Mucosa of descending colon (tissue), 3 donors: ENCODE data around the gene SLC37A1. TPM values are rescaled to one million over a fixed set of nuclear protein-coding genes. Genes with fewer than 3 reads are reported as not detected.

ENCODE experiments used
- ATAC-seq: fragments of 200-7000 bp; cut with Tn5 transposase; one replicate; pipeline ENCODE4 v1.9.1; 2020; ENCODE audit warnings: mild to moderate bottlenecking, moderate library complexity
- DNase-seq, 3 donors: peaks; one replicate each; pipeline ENCODE4 v3.0.0-alpha.2; 2020
- H3K36me3 ChIP-seq: fragments of 200-600 bp; one replicate; pipeline ENCODE4 v1.8.0; 2021; ENCODE audit warnings: low read depth, mild to moderate bottlenecking
- H3K4me1 ChIP-seq: fragments of 200-600 bp; one replicate; pipeline ENCODE4 v1.8.0; 2021; ENCODE audit warnings: low read depth, mild to moderate bottlenecking
- H3K4me3 ChIP-seq: fragments of 200-600 bp; one replicate; pipeline ENCODE4 v1.8.0; 2021; ENCODE audit warnings: mild to moderate bottlenecking
- H3K9me3 ChIP-seq: fragments of 200-600 bp; one replicate; pipeline ENCODE4 v1.8.0; 2021; ENCODE audit warnings: mild to moderate bottlenecking
- intact Hi-C, 2 donors: fragments of 100-400 bp; cut with DNase I in 1 of 2; cut with micrococcal nuclease in 1 of 2; formaldehyde crosslinking; loops; one replicate each; pipeline versions ENCODE4 v1.11.0 to v1.11.1; 2022; cut with DNase I, micrococcal nuclease
- total RNA-seq, 3 donors: library from RNA; stranded (reverse); fragmentation: NEBNext Ultra II Directional in 2 of 3; extraction: Animal tissue kit (Norgen Biotek cat#: 25700) in 2 of 3; gene quantifications; one replicate each; pipeline versions ENCODE4 v1.2.1 to v1.2.4, GENCODE V29; 2021 to 2023
- TF ChIP-seq, protein P1 (sequence below): fragments of 200-600 bp; IDR thresholded peaks from one replicate; pipeline ENCODE4 v1.8.0; 2022; ENCODE audit warnings: antibody characterized with exemption, mild to moderate bottlenecking
- donor health status: DM: no; HTN: no; CAD: no; lungs with moderate emphysema.
- donor health status: DM: no; HTN: no; CAD: no.
- donor health status: DM: no; HTN: yes; CAD: no.

Gene SLC37A1
- total RNA-seq, 3 donors from 2014 or later = 52.3 to 179 (median 92.3) TPM

DNA sequence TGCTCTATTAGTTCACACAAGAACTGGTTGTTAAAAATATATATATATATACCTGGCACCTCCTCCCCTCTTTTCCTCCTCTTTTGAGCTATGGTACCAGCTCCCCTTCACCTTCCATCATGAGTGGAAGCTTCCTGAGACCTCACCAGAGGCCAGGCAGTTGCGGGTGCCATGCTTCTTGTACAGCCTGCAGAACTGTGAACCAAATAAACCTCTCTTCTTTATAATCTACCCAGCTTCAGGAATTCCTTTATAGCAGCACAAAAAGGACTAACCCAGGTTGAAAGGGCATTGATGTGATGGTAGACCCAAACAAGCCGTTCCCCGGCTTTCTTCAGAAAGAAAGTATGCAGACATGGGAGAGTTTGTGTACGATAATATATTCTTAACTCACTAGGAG lies 32.5 kb upstream of the SLC37A1 start:
- peaks cover 4% of the 10 kb centered on the region for H3K4me1 ChIP-seq
- intact Hi-C loops = no loop called here
- TF ChIP-seq, protein P1, sequence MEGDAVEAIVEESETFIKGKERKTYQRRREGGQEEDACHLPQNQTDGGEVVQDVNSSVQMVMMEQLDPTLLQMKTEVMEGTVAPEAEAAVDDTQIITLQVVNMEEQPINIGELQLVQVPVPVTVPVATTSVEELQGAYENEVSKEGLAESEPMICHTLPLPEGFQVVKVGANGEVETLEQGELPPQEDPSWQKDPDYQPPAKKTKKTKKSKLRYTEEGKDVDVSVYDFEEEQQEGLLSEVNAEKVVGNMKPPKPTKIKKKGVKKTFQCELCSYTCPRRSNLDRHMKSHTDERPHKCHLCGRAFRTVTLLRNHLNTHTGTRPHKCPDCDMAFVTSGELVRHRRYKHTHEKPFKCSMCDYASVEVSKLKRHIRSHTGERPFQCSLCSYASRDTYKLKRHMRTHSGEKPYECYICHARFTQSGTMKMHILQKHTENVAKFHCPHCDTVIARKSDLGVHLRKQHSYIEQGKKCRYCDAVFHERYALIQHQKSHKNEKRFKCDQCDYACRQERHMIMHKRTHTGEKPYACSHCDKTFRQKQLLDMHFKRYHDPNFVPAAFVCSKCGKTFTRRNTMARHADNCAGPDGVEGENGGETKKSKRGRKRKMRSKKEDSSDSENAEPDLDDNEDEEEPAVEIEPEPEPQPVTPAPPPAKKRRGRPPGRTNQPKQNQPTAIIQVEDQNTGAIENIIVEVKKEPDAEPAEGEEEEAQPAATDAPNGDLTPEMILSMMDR = no peak
- ATAC-seq (no peak), DNase-seq (no peak)
- H3K36me3 ChIP-seq = no peaks in the 10 kb centered on the region
- H3K9me3 ChIP-seq = no peaks in the 10 kb centered on the region
- no peak overlapping the region for H3K4me3 ChIP-seq

DNA sequence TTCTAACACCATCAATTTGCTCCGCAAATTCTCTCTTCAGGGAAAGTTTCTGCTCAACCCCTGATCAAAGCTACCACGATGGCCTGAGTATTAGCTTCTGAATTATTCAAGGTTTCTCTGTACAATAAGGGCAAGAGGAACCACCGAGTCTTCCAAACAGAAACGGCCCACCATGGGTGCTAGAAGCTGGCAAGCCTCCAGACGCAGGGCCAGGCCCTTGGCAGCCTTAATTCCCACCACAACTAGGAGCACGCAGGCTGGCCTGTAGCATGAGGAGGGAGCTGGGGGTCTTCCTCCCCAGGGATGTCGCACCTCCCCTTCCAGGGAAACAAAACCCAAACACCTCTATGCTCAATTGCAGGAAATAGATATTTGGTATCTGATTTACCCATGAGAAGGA lies 28.7 kb upstream of the SLC37A1 start:
- Histone ChIP-seq H3K9me3 (no peaks in the 10 kb centered on the region), H3K4me3 (no peak overlapping the region), H3K4me1 (peaks cover 4% of the 10 kb centered on the region), H3K36me3 (no peaks in the 10 kb centered on the region)
- ATAC-seq (no peak), DNase-seq (no peak)
- intact Hi-C loops = no loop called here
- TF ChIP-seq, protein P1 = no peak

DNA sequence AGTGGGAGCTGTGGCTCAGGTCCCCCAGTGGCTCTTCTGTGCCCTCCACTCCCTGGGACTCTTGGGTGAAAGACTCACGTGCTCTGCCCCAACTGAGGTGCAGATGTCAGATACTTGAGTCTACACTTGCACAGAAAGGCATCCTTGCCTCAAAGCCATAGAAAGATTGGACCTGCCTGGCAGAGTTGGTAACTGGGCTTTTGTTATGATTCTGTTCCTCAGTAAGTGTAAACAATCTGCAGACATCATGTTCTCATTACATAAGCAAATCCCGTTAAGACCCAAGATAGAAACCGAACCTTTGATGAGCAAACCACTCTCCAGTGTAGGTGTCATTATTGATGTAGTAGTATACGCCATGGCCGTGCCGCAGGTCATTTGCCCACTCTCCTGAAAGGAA lies 27.6 kb upstream of the SLC37A1 start:
- ATAC-seq = no peak
- intact Hi-C loops = no loop called here
- DNase-seq = no peak
- no peaks in the 10 kb centered on the region for H3K9me3 ChIP-seq
- H3K36me3 ChIP-seq = no peaks in the 10 kb centered on the region
- H3K4me3 ChIP-seq = no peak overlapping the region
- TF ChIP-seq, protein P1 = no peak
- peaks cover 5% of the 10 kb centered on the region for H3K4me1 ChIP-seq

DNA sequence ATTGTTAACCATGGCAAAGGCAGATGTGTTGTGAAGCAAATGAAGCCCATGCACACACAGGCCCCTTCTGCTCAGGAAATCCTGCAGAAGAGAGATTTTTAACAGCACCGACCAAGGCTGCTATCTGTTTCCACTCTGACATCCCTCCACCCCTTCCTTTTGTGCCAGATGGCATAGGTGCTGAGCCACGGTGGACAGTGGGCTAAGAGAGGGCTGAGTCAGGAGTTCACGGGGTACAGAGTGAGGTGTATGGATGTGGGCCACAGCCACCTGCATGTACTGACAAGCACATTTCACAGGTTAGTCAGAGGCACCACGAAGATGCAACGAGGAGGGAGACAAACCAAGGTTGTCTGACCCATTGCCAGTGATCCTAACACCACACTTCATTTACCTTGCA lies 27.1 kb upstream of the SLC37A1 start:
- Histone ChIP-seq H3K36me3 (no peaks in the 10 kb centered on the region), H3K9me3 (no peaks in the 10 kb centered on the region), H3K4me3 (no peak overlapping the region), H3K4me1 (peaks cover 7% of the 10 kb centered on the region)
- no peak for ATAC-seq
- intact Hi-C loops = no loop called here
- no peak for DNase-seq
- TF ChIP-seq, protein P1 = no peak

DNA sequence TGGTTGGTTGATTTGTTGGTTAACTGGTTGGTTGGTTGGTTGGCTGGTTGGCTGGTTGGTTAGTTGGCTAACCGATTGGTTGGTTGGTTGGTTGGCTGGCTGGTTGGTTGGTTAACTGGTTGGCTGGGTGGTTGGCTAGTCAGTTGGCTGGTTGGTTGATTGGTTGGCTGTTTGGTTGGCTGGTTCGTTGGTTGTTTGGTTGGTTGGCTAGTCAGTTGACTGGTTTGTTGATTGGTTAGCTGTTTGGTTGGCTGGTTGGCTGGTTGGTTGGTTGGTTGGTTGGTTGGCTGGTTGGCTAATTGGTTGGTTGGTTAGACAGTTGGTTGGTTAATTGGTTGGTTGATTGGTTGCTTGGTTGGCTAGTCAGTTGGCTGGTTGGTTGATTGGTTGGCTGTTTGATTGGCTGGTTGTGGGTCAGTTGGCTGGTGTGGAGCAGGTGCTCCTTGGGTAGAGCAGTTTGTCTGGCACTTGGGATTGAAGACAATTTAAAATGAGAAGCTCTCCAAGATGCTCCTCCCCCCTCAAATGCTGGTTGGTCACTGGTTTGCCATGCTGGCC lies 24.6 kb upstream of the SLC37A1 start:
- TF ChIP-seq, protein P1 = no peak
- intact Hi-C loops = no loop called here
- Histone ChIP-seq H3K36me3 (no peaks in the 10 kb centered on the region), H3K9me3 (no peaks in the 10 kb centered on the region), H3K4me3 (no peak overlapping the region), H3K4me1 (peaks cover 12% of the 10 kb centered on the region)
- DNase-seq (no peak), ATAC-seq (no peak)

DNA sequence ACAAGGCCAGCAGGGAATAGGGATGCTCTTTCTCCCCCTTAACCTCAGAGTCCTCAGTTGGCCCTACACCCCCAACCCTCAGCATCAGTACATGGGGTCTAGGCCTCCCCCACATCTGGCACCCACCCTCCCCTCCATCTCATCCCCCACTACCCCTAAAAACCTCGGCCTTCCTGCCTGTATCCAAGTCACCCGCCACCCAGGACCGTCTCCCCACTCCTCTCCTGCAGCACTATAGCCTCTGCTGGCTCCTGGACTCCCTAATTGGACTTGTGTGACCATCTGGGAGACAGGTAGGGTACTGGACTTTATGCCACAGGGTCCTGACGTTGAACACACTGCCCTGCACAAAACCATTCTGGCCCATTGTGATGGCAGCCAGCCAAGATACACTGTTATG lies 23.7 kb upstream of the SLC37A1 start:
- ATAC-seq (no peak), DNase-seq (no peak)
- intact Hi-C loops = no loop called here
- H3K4me3 ChIP-seq = no peak overlapping the region
- TF ChIP-seq, protein P1 = no peak
- H3K9me3 ChIP-seq = no peaks in the 10 kb centered on the region
- no peaks in the 10 kb centered on the region for H3K36me3 ChIP-seq
- H3K4me1 ChIP-seq = peaks cover 13% of the 10 kb centered on the region
